ENCODE measurements around the gene THEM5.
A peak's percentile ranks its signal among the peaks of the same experiment; 100 is the strongest.
"Not testable (repeated sequence)": the region's sequence is repeated elsewhere in the genome, so short reads cannot be mapped to it uniquely, and the experiment has no call there.

Gene THEM5

DNA sequence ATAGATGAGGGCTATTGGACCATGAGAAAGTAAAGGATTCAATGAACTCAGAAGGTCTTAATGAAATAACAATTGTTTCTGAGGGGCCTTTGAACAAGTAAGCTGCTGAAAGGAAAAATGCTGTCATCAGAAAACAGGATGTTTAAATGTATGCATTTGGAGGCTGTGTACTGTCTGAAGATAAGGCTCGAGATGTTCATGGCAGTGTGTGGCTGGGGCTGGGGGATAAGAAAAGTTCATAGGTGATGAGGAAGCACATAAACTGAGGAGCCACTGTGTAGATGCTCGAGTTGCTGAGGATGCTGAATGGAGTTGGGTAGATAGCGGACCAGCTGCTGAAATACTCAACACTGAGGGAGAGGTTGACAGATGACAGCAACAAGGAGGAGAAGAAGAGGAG lies 38.0 kb upstream of the THEM5 start:
- DNase-seq (ENCODE audit: insufficient read length, low spot score) (no peak), FAIRE-seq (no peak)
- TF ChIP-seq, protein P1, sequence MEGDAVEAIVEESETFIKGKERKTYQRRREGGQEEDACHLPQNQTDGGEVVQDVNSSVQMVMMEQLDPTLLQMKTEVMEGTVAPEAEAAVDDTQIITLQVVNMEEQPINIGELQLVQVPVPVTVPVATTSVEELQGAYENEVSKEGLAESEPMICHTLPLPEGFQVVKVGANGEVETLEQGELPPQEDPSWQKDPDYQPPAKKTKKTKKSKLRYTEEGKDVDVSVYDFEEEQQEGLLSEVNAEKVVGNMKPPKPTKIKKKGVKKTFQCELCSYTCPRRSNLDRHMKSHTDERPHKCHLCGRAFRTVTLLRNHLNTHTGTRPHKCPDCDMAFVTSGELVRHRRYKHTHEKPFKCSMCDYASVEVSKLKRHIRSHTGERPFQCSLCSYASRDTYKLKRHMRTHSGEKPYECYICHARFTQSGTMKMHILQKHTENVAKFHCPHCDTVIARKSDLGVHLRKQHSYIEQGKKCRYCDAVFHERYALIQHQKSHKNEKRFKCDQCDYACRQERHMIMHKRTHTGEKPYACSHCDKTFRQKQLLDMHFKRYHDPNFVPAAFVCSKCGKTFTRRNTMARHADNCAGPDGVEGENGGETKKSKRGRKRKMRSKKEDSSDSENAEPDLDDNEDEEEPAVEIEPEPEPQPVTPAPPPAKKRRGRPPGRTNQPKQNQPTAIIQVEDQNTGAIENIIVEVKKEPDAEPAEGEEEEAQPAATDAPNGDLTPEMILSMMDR (IDR thresholded peaks at IDR 0.05; ENCODE audit: insufficient read depth, missing control alignments): no peak

GRCh38 chr1:151888972-151889570 lies 35.6 kb upstream of the THEM5 start:
- DNase-seq (ENCODE audit: insufficient read length, low spot score) (no peak), FAIRE-seq (no peak)
- TF ChIP-seq, protein P1 (IDR thresholded peaks at IDR 0.05; ENCODE audit: insufficient read depth, missing control alignments): peak; percentile 46

- TF ChIP-seq, protein P1 (IDR thresholded peaks at IDR 0.05; ENCODE audit: insufficient read depth, missing control alignments): no peak
- DNase-seq (ENCODE audit: insufficient read length, low spot score): no peak
- no peak for FAIRE-seq
These were observed 33.5 kb upstream of the THEM5 start for GRCh38 chr1:151887028-151887427.

- TF ChIP-seq, protein P1 (IDR thresholded peaks at IDR 0.05; ENCODE audit: insufficient read depth, missing control alignments): no peak
- no peak for DNase-seq (ENCODE audit: insufficient read length, low spot score)
- FAIRE-seq: no peak
These were observed 32.0 kb upstream of the THEM5 start for GRCh38 chr1:151885479-151885878.

- not testable (repeated sequence) for FAIRE-seq; DNase-seq (ENCODE audit: insufficient read length, low spot score)
These were observed 31.4 kb upstream of the THEM5 start for GRCh38 chr1:151884879-151885278.

GRCh38 chr1:151884445-151884844 lies 30.9 kb upstream of the THEM5 start:
- FAIRE-seq: not testable (repeated sequence)

GRCh38 chr1:151883898-151884297 lies 30.4 kb upstream of the THEM5 start:
- FAIRE-seq; DNase-seq (ENCODE audit: insufficient read length, low spot score): not testable (repeated sequence)

More at GRCh38 chr1:151884445-151884844, 30.9 kb upstream of the THEM5 start:
- not testable (repeated sequence) for DNase-seq (ENCODE audit: insufficient read length, low spot score)

DNA sequence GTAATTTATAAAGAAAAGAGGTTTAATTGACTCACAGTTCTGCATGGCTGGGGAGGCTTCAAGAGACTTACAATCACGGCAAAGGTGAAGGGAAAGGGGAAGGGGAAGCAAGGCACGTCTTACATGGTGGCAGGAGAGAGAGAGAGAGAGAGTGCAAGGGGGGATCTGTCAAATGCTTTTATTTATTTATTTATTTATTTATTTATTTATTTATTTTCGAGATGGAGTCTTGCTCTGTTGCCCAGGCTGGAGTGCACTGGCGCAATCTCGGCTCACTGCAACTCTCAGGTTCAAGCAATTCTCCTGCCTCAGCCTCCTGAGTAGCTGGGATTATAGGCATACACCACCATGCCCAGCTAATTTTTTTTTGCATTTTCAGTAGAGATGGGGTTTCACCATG lies 29.4 kb upstream of the THEM5 start:
- FAIRE-seq; DNase-seq (ENCODE audit: insufficient read length, low spot score): not testable (repeated sequence)

DNA sequence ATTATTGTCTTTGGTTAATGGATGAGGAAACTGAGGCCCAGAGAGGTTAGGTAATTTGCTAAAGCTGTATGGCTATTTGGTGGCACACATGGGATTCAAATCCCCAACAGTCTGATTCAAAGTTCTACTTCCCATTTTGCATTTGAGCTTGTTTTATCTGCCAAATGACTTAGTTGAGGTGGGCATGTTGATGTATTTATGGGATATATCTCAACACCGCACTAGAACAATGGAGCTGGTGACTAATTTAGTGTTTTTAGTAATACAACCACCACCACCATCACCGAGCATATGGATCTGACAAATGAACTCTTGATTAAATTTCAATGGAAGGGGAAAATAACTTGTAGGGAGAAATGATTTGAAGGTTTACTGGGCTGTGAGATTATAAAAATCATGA lies 29.0 kb upstream of the THEM5 start:
- TF ChIP-seq, protein P1 (IDR thresholded peaks at IDR 0.05; ENCODE audit: insufficient read depth, missing control alignments): no peak
- FAIRE-seq (no peak), DNase-seq (ENCODE audit: insufficient read length, low spot score) (no peak)
